Loucy (cell line): Measurements from ENCODE around the gene MAN2A1.

Experiments
- H2AFZ ChIP-seq: fragments of 200-600 bp; sonication (generic); 2 replicates; pipeline ENCODE4 v1.6.0; 2016; ENCODE audit warnings: antibody characterized with exemption, mild to moderate bottlenecking, low read length, moderate library complexity
- H3F3A ChIP-seq: fragments of 200-600 bp; 2 replicates; pipeline ENCODE4 v1.6.0; 2016; ENCODE audit warnings: antibody characterized with exemption, low read depth, mild to moderate bottlenecking
- H3K27me3 ChIP-seq: fragments of 200-600 bp; sonication (generic); 2 replicates; pipeline ENCODE4 v1.6.1; 2014; ENCODE audit warnings: low read length, mild to moderate bottlenecking; ENCODE audit not compliant: insufficient read depth, poor library complexity, severe bottlenecking
- H3K36me3 ChIP-seq: fragments of 200-600 bp; sonication (generic); 2 replicates; pipeline ENCODE4 v1.6.1; 2016; ENCODE audit warnings: low read length; ENCODE audit not compliant: insufficient read depth
- H3K4me1 ChIP-seq: fragments of 200-600 bp; sonication (generic); 2 replicates; pipeline ENCODE4 v1.5.1; 2014; ENCODE audit warnings: low read length, mild to moderate bottlenecking; ENCODE audit not compliant: insufficient read depth, poor library complexity, severe bottlenecking
- H3K4me2 ChIP-seq: fragments of 200-600 bp; sonication (generic); 2 replicates; pipeline ENCODE4 v1.6.0; 2014; ENCODE audit warnings: antibody characterized with exemption, low read length, low read depth, mild to moderate bottlenecking; ENCODE audit not compliant: poor library complexity, severe bottlenecking
- H3K4me3 ChIP-seq: fragments of 200-600 bp; sonication (generic); 2 replicates; pipeline ENCODE4 v1.5.1; 2014; ENCODE audit warnings: low read length, mild to moderate bottlenecking, mixed read lengths; ENCODE audit not compliant: poor library complexity, severe bottlenecking
- H3K79me2 ChIP-seq: fragments of 200-600 bp; sonication (generic); 2 replicates; pipeline ENCODE4 v1.6.1; 2014; ENCODE audit warnings: low read length; ENCODE audit not compliant: insufficient read depth
- H3K9ac ChIP-seq: fragments of 200-600 bp; sonication (generic); 2 replicates; pipeline ENCODE4 v1.6.0; 2014; ENCODE audit warnings: mild to moderate bottlenecking, low read depth, low read length, moderate library complexity; ENCODE audit not compliant: poor library complexity, severe bottlenecking
- H3K9me2 ChIP-seq: fragments of 200-600 bp; sonication (generic); replicated peaks from 2 replicates; pipeline ENCODE4 v1.6.1; 2016; ENCODE audit warnings: low read depth, low read length, mixed read lengths
- H3K9me3 ChIP-seq: fragments of 200-600 bp; sonication (generic); 2 replicates; pipeline ENCODE4 v1.6.1; 2014; ENCODE audit warnings: mild to moderate bottlenecking, antibody characterized with exemption, low read length, low read depth; ENCODE audit not compliant: insufficient read depth
- H4K20me1 ChIP-seq: fragments of 200-600 bp; sonication (generic); 2 replicates; pipeline ENCODE4 v1.6.0; 2014; ENCODE audit warnings: antibody characterized with exemption, low read length, mild to moderate bottlenecking; ENCODE audit not compliant: insufficient read depth, poor library complexity, severe bottlenecking
- CTCF ChIP-seq: fragments of 200-600 bp; sonication (generic); conservative IDR thresholded peaks from 2 replicates; pipeline ENCODE4 v1.5.1; 2014; ENCODE audit warnings: mild to moderate bottlenecking, antibody characterized with exemption, low read length
- EZH2phosphoT487 ChIP-seq: fragments of 200-600 bp; IDR thresholded peaks from 2 replicates; pipeline ENCODE4 v1.6.1; 2018; ENCODE audit warnings: antibody characterized with exemption, mild to moderate bottlenecking, moderate library complexity, borderline replicate concordance

MAN2A1 gene

GRCh38 chr5:109903061-109903460 is 213.3 kb downstream of the MAN2A1 start:
- Histone ChIP-seq H3K9me3 (no peaks in the 10 kb centered on the region), H3F3A (no peaks in the 10 kb centered on the region), H4K20me1 (no peaks in the 10 kb centered on the region), H3K79me2 (no peaks in the 10 kb centered on the region), H3K9ac (no peak overlapping the region), H3K4me1 (no peaks in the 10 kb centered on the region), H3K27me3 (no peaks in the 10 kb centered on the region), H3K4me2 (no peak overlapping the region), H3K9me2 (no peaks in the 10 kb centered on the region), H2AFZ (no peak overlapping the region), H3K36me3 (no peaks in the 10 kb centered on the region), H3K4me3 (no peak overlapping the region)
- TF ChIP-seq CTCF (no peak), EZH2phosphoT487 (no peak)

- Histone ChIP-seq H3K4me1 (no peaks in the 10 kb centered on the region), H3K9me3 (no peaks in the 10 kb centered on the region), H3K9me2 (no peaks in the 10 kb centered on the region), H3K4me3 (no peak overlapping the region), H4K20me1 (no peaks in the 10 kb centered on the region), H3K9ac (no peak overlapping the region), H2AFZ (no peak overlapping the region), H3K27me3 (no peaks in the 10 kb centered on the region), H3K36me3 (no peaks in the 10 kb centered on the region), H3K4me2 (no peak overlapping the region), H3K79me2 (no peaks in the 10 kb centered on the region), H3F3A (no peaks in the 10 kb centered on the region)
- TF ChIP-seq EZH2phosphoT487 (no peak), CTCF (no peak)
These were observed 216.2 kb downstream of the MAN2A1 start for GRCh38 chr5:109905906-109906305.

DNA sequence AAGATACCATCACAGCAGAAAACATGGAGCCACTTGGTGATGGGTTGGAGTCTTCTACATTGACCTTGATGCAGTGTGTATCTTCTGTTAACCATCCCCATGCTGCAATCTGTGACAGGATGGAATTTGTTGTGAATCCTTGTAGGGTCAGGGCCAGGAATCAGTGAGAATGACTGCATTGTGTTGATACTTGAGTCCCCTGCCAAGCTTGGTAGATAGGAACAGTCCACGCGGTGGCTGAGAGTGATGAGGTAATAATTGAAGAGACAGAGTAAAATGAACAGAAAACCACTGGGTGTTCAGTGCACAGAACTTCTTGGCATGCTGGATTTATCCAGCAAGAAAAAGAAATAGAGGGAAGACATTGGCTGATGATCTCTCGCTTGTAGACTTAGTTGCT is 217.5 kb downstream of the MAN2A1 start:
- Histone ChIP-seq H3F3A (no peaks in the 10 kb centered on the region), H3K9me2 (no peaks in the 10 kb centered on the region), H3K4me3 (no peak overlapping the region), H3K27me3 (no peaks in the 10 kb centered on the region), H3K9ac (no peak overlapping the region), H3K36me3 (no peaks in the 10 kb centered on the region), H3K4me2 (no peak overlapping the region), H3K4me1 (no peaks in the 10 kb centered on the region), H3K79me2 (no peaks in the 10 kb centered on the region), H3K9me3 (no peaks in the 10 kb centered on the region), H2AFZ (no peak overlapping the region), H4K20me1 (no peaks in the 10 kb centered on the region)
- no peak for TF ChIP-seq CTCF
- no peak for TF ChIP-seq EZH2phosphoT487
